Activated CD4-positive, CD25-positive, alpha-beta regulatory T cell treated with anti-CD3 and anti-CD28 coated beads, Interleukin-2, amount 50 U/mL, for 16 hours (primary cell): Measurements from ENCODE around the gene CLK3.
"Not testable (repeated sequence)": the region's sequence is repeated elsewhere in the genome, so short reads cannot be mapped to it uniquely, and the experiment has no call there.

Experiments
- DNase-seq: peaks from one replicate; pipeline ENCODE4 v3.0.0-alpha.2; 2020; ENCODE audit warnings: low read depth, low spot score

Gene CLK3

GRCh38 chr15:74620636-74621545 is 5.3 kb downstream of the CLK3 start:
- DNase-seq = peak; percentile 59

GRCh38 chr15:74621546-74621920 is 5.9 kb downstream of the CLK3 start:
- DNase-seq = no peak

- no peak for DNase-seq
Measured at GRCh38 chr15:74621936-74622335, 6.3 kb downstream of the CLK3 start.

- no peak for DNase-seq
Measured at GRCh38 chr15:74622758-74623157, 7.1 kb downstream of the CLK3 start.

GRCh38 chr15:74624020-74624602 is 8.5 kb downstream of the CLK3 start:
- DNase-seq = no peak

GRCh38 chr15:74625693-74626092 is 10.1 kb downstream of the CLK3 start:
- no peak for DNase-seq

GRCh38 chr15:74626336-74626735 is 10.7 kb downstream of the CLK3 start:
- no peak for DNase-seq

- DNase-seq = no peak
Measured at GRCh38 chr15:74626752-74627692, 11.4 kb downstream of the CLK3 start.

- DNase-seq = no peak
Measured at GRCh38 chr15:74627766-74628165, 12.1 kb downstream of the CLK3 start.

- DNase-seq = no peak
Measured at GRCh38 chr15:74628199-74628598, 12.6 kb downstream of the CLK3 start.

- no peak for DNase-seq
Measured at GRCh38 chr15:74628949-74629348, 13.3 kb downstream of the CLK3 start.

GRCh38 chr15:74629696-74630095 is 14.1 kb downstream of the CLK3 start:
- DNase-seq = not testable (repeated sequence)

- DNase-seq = no peak
Measured at GRCh38 chr15:74630284-74631086, 14.8 kb downstream of the CLK3 start.

GRCh38 chr15:74631087-74631385 is 15.4 kb downstream of the CLK3 start:
- DNase-seq = no peak

GRCh38 chr15:74631408-74631807 is 15.8 kb downstream of the CLK3 start:
- no peak for DNase-seq

GRCh38 chr15:74631935-74632560 is 16.4 kb downstream of the CLK3 start:
- DNase-seq = peak; percentile 36

GRCh38 chr15:74632601-74633000 is 17.0 kb downstream of the CLK3 start:
- no peak for DNase-seq

- DNase-seq = no peak
Measured at GRCh38 chr15:74633781-74634180, 18.1 kb downstream of the CLK3 start.

- peak; percentile 57 for DNase-seq
Measured at GRCh38 chr15:74635228-74635627, 19.6 kb downstream of the CLK3 start.

- no peak for DNase-seq
Measured at GRCh38 chr15:74636984-74637383, 21.3 kb downstream of the CLK3 start.

GRCh38 chr15:74641151-74641550 is 25.5 kb downstream of the CLK3 start:
- DNase-seq = no peak
